Stimulated activated CD8-positive, alpha-beta memory T cell treated with anti-CD3 and anti-CD28 coated beads, Interleukin-4, amount 100 ng/mL, for 48 hours (primary cell): ENCODE results near the gene CYTH1.

Source experiments
- DNase-seq: peaks from one replicate; pipeline ENCODE4 v3.0.0-alpha.2; 2020

The CYTH1 gene

DNA sequence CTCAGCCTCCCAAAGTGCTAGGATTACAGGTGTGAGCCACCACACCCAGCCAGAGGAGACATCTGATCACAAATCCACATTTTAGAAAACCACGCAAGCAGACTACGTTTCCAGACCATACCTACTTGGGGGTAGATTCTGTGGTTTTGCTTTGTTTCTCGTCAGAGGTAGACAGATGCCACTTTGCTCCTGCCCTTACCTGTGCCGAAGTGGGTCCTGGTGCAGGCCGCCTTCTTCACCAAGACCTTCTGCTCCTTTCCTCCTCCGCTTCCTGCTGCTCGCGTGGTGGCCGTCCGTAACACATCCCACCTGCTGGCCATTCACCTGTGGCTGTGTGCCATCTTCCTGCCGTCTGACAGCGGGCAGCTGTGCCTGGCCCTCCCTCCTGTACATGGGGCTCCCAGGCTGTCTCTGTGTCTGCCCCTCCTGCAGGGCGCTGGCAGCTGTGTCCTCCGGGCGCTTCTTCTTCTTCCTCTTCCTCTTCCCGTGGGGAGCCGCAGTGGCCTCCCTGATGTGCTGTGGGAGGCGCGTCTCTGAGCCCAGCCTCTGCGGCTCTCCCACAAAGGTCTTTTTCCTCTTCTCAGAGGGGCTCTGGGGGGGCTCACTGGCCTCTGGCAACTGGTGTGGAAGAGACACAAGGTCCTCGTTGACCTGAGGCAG, 21.2 kb upstream of the CYTH1 start:
- no peak for DNase-seq

DNA sequence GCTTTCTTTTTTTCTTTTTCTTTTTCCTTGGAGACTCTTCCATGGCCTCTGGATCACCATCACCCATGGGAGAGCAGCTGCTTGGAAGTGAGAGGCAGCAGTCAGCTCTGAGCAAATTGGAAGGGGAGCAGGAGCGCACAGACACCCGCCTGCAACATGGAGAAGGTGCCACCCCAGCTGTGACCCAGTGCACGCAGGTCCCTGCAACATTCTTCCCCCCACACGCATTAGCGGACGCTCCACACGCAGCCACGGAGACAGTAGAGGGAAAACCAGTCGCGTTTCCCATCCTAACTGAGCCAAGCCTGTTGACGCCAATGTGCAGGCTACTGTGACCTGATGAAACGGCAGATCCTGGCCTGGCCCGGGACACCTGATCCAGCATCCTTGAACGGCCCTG, 20.4 kb upstream of the CYTH1 start:
- no peak for DNase-seq

DNA sequence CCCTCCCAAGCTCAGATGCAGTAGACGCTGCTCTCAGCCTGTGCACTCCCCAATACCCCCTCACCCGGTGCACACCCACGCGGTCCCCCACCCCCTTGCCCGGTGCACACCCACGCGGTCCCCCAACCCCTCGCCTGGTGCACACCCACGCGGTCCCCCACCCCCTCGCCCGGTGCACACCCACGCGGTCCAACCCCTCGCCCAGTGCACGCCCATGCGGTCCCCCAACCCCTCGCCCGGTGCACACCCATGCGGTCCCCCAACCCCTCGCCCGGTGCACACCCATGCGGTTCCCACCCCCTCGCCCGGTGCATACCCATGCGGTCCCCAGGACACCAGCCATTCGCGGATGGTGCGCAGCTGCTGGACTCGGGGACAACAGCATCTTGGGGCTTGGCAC, 19.9 kb upstream of the CYTH1 start:
- no peak for DNase-seq

DNA sequence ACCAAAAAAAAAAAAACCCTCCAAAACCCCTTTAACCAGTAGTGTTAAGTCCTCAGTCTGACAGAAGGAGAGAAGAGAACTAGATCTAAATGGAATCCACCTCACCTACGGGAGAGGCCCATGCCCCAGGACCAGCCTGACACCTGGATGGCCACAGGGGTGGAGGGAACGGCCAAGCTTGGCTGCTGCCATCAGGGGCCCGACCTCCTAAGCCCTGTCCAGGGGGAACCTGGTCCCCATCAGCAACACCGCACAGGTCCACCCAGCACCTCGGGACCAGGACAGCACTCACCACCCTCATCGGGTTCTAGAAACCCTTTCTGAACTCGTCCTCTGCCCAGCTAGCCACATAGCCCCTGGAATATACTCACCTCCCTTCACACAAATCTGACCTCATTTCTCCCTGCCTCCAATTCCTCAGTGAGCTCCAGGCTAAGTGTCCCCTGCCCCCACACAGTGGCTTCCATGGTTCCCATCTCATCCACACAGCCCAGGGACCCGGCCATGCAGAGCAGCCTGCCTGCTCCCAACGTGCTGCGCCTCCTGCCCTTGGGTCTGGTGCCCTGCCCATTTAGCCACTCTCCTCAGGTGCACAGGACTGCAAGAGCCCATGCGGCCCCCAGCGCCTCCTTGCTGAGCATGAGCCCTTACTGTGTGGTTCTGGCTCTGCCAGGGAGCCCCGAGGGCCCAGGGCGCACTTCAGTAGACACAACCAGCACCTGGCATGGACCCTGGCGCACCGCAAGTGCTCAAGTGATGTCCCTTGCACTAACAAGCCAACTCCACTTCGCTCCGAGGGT, 18.3 kb upstream of the CYTH1 start:
- no peak for DNase-seq

DNA sequence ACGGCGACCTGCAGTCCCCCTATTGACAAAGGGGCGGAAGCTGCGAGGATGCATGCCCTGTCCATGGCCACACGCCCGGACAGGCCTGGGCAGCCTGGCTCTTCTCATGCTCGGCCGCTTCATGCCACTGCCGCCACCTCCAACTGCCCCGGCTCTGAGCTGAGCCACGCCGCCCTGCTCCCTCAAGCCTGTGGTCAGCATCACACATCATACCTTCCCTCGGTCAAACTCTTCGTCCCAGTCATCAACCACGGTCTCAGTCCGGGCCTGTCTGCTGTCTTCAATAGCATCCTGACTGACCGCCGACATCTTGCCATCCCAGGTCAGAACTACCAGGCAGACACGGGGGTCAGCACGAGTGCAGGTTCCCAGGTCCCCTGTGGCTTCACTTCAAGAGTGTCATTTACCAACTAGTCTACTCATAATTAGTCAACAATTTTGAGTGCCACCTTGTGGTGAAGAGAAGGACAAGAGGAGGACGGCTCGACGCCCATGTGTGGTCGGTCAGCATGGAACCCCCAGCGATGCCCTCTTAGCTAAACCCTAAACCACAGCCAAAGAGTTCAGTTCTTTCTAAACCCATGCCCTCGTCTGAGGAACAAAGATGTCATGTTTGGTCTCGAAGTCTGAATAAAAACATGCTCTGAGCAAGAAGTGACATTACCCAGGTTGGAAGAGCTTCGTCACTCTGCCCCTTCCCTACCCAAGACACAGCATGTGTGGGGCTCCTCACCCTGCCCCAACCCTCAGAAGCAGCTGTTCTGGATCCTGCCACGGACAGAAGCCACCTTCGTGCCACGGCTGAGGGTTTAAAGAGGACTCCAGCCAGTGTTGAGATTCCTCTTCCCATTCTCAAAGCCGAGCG, 16.9 kb upstream of the CYTH1 start:
- DNase-seq = no peak

DNA sequence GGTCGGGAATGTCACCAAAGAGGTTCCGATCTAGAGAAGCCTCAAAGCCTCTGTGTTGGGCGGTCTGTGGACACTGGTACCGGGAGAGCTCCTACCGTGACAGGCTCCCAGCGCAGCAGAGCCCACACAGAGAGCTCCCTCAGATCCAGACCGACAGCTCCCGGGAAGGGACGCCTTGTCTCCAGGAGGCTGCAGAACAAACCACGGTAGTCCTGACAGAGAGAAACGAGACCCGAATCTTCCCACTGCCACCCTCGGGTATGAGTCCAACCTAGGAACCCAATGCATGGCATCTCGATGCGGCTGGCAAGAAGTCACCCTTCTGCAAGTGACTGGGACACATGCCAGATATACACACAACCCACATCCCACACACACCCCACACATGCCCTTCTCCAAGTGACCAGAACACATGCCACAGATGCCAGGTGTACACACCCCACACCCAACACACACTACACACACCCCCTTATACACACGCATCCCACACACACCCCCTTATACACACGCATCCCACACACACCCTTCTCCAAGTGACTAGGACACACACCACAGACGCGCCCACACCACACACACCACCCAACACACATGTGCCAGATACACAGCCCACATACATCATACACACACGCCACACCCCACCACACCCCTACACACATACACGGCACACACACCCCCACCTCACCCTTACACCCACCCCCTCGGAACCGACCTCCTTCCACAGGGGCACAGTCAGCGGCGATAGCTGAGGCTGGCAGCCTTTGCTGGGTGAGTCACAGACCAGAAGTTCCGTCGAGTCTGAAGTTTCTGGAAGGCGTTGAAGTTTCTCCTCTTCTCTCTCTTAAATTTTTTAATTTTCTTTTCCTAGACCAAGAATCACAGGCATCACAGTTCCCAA, 15.9 kb upstream of the CYTH1 start:
- no peak for DNase-seq

DNA sequence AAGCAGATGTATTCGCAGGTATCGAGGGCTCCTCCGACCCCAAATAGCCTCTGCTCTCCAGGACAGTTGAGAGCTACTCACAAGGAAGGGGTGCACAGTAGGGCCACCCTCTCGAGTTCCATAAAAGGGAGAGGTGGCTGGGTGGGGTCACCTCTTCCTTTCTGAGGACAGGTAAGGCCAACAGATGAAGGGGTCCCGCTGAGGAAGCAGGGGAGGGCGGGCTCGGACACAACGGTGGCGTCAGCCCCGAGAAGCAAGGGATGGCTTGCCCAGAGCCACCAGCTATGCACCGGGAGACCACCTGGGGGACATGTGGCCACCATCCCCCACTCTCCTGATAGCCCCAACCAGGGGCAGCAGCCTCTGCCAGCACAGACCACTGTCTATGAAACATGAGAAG, 15.1 kb upstream of the CYTH1 start:
- no peak for DNase-seq

DNA sequence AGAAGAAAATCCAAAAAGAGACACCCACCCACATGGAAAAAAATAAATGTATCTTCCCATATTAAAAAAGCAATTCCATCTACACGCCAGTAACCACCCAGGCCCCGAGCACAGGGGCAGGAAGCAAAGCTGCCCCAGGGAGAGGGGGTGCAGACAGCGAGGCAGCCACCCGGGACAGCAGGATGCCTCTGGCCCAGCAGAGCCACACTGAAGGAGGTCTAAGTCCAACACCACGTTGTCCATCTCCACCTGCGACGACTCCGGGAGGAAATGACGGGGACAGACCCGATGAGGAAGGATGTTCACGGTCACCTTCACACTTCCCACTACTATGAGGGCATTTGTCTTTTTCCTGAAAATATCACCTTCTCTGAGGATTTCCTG, 14.4 kb upstream of the CYTH1 start:
- DNase-seq = no peak

DNA sequence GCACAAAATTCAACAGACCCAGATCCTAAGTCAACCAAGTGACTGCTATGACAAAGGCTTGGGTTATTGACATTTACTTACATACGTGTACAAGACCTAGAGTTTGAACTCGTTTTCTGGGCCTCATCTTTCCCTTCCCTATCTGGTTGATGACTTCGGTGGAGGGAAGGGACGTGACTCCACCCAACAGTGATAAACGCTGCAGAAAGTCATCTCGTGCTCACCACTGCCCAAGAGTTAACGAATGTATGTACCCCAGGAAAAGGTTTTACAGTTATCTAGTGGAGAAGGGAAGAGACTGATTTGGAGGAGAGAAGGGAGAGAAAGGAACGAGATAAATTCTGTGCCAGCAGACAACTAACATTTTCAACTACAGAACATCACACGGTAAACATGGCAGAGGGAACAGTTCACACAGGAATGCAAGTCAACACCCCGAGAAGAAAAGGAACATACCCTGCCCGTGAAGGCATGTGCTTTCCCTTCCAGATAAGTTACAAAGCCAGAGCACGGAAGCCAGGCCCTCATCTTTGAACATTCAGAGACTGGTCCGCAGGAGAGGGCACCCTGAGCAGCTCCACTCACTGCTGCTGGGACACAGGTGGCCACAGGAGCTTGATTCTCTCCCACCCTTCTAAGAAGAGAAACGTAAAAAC, 13.9 kb upstream of the CYTH1 start:
- DNase-seq = no peak

DNA sequence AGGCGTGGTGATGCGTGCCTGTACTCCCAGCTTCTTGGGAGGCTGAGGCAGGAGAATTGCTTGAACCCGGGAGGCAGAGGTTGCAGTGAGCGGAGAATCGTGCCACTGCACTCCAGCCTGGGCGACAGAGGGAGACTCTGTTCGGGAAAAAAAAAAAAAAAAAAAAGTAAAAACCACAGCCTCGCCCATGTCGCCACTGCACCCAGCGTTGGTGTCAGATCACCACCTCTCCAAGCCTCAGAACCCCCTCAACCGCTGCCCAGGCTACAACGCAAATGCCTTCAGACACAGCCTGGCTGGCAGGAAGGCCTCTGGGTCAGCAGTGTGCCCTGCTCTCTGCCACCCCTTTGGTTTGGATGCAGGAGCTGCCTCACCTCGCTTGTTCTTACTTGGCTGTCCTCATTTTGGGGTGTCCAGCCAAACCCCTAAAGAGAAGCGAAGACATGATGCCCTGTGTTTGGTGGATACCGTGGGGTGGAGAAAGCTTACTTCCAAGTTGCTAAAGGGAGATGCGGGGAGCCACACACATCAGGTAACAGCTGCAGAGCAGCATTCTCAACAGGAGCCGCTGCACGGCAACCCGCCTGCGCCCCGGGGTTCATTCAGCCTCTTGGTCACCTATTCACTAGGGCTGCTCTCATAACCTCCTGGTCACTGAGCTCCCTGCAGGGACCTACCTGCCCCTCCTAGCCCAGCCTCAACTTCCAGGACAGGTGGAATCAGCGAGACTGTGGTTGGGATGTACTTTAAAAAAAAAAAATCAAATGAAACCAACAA, 13.0 kb upstream of the CYTH1 start:
- DNase-seq = no peak

DNA sequence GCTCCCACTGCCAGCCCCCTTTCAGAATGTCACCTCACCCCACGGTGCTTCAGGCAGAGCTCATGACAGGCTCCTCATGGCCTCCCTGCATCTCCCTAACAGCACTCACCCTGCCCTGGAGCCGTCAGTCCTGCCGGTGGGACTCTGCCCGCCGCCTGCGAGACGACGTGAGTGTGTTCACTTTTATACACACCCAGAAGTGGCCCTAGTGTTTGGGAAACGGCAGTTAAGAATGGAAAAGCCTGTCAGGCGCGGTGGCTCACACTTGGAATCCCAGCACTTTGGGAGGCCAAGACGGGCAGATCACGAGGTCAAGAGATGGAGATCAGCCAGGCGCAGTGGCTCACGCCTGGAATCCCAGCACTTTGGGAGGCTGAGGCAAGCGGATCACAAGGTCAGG, 12.3 kb upstream of the CYTH1 start:
- DNase-seq = no peak

DNA sequence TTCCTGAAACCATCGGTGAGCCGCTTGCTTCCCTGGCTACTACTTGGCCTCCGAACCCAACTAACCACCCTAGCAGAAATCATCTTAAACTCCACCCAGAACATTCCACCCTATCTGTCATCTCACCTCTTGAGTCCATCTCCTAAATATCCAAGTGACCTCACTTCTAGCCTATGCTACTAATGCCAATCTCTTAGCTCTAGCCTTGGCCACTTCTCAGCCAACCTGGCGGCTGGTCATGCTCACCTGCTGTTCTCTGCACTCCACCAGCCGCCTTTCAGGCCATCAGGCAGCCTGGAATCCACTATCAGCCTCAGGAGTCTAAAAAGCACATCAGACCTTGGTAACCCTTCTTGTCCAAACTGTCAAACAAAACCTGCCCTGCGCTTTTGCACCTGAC, 11.9 kb upstream of the CYTH1 start:
- DNase-seq = no peak

DNA sequence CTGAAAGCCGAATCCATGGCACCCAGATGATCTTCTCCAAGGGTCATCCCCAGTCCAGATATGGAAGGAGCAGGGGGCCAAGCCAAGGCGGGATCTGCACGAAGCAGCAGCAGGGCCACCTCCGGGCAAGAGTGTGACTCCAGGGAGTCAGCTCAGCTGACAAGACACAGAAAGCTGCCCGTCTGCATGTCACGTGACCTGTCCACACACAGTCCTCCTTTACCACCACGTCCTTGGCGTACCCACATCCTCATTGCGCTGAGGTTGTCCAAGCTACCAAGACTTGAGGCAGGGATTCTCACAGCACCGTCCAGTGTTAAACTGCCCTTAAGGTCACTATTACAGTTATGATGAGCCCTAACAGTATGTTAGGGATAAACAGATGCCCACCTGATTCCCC, 11.3 kb upstream of the CYTH1 start:
- DNase-seq = no peak

DNA sequence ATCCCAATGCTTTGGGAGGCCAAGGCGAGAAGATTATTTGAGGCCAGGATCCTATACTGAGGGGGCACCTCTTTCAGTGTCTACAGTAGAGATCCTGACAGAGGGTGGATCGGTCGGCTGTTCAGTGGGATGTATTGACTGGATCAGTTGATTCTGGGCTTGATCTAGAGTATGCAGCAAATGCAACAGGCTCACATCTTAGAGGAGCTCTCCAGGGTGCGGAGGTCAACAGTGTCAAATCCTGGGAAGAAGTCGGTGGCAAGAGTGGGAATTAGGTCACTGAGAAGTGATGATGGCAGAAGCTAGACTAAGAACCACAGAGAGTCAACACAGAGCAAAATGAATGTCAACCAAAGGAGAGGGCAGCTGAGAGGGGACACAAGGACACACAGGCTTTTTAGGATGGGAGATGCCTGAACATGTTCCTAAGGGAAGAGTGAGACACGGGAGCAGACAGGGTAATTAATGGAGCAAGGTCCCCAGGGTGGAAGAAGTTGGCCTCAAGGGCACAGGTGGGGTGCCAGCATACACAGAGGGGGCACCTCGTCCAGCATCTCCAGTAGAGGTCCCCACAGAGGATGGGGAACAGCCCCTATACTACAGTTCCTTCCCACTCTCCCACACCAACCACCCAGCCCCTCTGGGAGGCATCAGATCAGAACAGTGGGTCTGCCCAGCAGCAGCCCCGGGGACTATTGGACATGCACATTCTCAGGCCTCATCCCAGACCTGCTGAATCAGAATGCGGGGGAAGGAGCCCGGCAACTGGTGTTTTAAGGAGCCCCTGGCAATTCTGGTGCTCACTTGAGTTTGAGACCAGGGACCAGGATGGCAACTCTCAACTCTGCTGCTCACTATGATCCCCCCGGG, 10.0 kb upstream of the CYTH1 start:
- no peak for DNase-seq

DNA sequence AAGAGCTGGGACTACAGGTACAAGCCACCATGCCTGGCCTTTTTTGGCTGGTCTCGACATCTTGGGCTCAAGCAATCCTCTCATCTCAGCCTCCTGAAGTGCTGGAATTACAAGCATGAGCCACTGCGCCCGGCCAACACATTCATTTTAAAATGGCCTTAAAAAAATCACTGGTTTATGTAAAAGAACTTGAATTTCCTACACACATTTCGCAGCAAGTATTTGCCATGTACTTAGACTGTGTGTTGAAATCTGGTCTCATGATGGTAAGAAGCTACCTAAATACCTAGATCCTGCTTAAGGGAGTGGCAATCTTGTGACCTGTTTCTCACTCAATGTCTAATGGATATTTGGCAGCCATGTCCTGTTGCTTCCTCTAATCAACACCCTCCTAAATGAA, 8.5 kb upstream of the CYTH1 start:
- DNase-seq = no peak

DNA sequence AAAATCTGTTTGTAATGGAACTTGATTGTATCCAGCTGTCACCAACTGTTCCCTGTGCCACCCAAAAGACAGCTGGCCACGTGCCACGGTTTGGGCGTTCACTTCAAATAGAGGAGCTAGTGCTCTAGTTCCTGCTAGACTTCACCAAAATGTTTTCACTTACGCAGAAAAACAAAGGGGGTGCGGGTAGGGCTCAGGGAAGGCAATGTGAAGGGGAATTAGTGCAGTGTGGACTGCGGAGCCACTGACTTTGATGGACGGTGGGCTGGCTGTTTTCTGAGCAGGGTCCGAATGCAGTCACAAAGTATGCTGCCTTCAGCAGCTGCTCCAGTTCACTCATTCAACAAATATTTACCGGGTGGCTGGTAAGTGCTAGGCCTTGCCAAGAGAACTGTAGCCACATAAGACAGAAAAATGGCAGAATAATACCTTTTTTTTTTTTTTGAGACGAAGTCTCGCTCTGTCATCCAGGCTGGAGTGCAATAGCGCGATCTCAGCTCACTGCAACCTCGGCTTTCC, 7.6 kb upstream of the CYTH1 start:
- DNase-seq = no peak

DNA sequence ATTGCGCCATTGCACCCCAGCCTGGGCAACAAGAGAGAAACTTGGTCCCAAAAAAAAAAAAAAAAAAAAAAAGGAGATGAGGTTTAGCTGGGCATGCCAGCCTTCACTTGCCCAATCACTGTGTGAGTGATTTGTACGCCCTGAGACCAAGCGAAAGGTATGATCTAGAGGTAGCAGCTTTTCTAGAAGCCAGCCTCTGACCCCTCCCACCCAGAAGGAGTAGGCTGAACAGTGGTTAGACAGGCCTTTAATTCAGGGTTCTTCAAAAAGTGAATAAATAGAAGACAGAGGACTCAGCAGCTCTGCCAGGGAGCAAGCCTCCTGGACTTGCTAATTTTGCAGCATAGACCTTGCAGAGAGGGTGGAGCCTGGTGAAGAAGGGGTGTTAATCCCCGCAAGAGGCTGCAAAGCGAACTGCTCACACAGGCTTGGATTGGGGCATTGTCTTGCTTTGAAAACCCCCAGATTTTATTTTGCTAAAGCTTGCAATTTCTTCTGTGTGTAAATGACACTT, 7.1 kb upstream of the CYTH1 start:
- no peak for DNase-seq

DNA sequence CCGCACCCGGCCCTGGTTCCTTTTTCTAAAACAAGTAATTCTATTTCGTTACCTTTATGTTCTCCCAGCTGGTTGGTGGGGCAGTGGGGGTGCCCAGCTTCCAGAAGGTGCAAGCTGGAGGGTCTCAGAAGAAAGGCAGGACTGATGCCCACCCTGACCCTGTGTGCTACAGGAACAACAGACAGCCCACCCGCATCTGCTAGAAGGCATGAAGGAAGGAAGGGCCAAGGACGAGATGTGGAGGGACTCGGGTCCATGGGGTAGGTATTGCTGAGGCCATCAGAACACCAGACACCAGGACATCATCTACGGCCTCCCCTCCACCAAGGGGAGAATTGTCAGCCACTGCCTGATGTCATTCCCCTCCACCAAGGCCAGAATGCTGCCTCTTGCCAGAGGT, 6.4 kb upstream of the CYTH1 start:
- no peak for DNase-seq

DNA sequence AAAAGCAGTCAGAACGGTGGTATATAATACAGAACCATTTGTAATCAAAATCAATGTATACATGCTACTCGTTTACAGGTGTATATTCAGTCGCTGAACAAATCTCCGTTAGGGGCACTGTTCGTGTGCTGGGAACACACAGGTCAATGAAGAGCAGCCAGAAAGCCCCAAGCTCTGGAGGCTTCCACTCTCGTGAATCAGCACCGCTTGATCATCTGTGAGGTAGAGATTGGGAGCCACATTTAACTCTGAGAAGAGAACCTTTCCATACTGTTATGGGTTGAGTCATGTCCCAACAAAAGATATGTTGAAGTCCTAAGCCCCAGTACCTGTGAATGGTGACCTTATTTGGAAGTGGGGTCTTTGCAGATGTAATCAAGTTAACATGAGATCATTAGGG, 5.4 kb upstream of the CYTH1 start:
- DNase-seq = no peak

DNA sequence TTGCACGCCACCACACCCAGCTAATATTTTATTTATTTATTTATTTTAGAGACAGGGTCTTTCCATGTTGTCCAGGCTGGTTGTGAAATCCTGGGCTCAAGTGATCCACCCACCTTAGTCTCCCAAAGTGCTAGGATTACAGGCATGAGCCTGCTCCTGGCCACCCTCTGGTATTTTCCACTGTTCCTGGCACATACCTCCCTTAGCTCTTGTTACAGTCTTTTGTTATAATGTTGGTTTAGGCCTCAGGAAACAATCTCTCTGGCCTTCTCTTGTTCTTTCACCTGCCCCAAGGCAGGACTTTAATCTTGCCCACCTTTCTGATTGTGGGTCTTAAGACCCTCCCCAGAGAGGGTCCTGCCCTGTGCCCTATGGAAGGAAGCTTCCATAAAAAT, 3.6 kb upstream of the CYTH1 start:
- no peak for DNase-seq
